Esophagus muscularis mucosa (tissue), 3 donors: Measurements from ENCODE around the gene GPRASP2.

Experiments
- CTCF ChIP-seq, 3 experiments: fragments of 200-600 bp in 2 of 3; fragments of 450-650 bp in 1 of 3; sonication (generic) in 2 of 3; IDR thresholded peaks; one replicate each; pipeline ENCODE4 v1.5.1; 2017 to 2019; ENCODE audit warnings: antibody characterized with exemption in 3 of 3, mild to moderate bottlenecking in 2 of 3, moderate library complexity in 1 of 3
- POLR2AphosphoS5 ChIP-seq, 2 donors: sonication (generic); formaldehyde crosslinking; IDR thresholded peaks; one replicate each; pipeline ENCODE4 v1.6.1; 2017; ENCODE audit warnings: antibody characterized with exemption in 2 of 2

DNA sequence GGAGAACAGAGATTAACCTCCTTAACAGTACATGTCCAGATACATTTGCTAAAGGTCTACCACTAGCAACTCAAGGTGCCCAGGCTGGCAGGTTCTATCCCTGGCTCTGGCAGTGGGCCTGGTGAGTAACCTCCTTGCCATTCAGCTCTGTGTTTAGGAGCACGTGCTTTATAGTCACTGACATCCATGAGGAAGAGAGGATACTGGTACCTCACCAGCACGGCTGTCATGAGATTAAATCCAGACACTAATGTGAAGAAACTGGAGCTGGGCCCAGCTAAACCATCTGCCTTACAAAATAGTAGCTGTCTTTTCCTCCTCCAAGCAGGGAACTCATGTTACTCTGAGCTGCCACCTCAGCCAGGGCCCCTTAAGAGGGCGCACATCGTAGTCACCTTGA lies 53.6 kb downstream of the GPRASP2 start:
- TF ChIP-seq CTCF (IDR thresholded peaks at IDR 0.05) = no peak
- peak; percentile 26 to 66 for TF ChIP-seq POLR2AphosphoS5 (IDR thresholded peaks at IDR 0.05)
